GM19328 (cell line): ENCODE data around the gene MYO9A.
"Not testable (repeated sequence)": the region's sequence is repeated elsewhere in the genome, so short reads cannot be mapped to it uniquely, and the experiment has no call there.

ENCODE experiments used
- ATAC-seq: cut with Tn5 transposase; IDR thresholded peaks from one replicate; pipeline ENCODE4 v1.9.1; 2021; ENCODE audit warnings: mild to moderate bottlenecking, moderate library complexity; ENCODE audit not compliant: unreplicated experiment

MYO9A gene

GRCh38 chr15:71889947-71890346 is 228.0 kb downstream of the MYO9A start:
- ATAC-seq = no peak

GRCh38 chr15:71889385-71889784 is 228.6 kb downstream of the MYO9A start:
- no peak for ATAC-seq

GRCh38 chr15:71888797-71889196 is 229.2 kb downstream of the MYO9A start:
- ATAC-seq = no peak

- no peak for ATAC-seq
Measured at GRCh38 chr15:71885390-71885789, 232.6 kb downstream of the MYO9A start.

- no peak for ATAC-seq
Measured at GRCh38 chr15:71883447-71883846, 234.5 kb downstream of the MYO9A start.

GRCh38 chr15:71880276-71880675 is 237.7 kb downstream of the MYO9A start:
- no peak for ATAC-seq

- no peak for ATAC-seq
Measured at GRCh38 chr15:71874245-71874644, 243.7 kb downstream of the MYO9A start.

GRCh38 chr15:71858232-71858631 is 259.7 kb downstream of the MYO9A start:
- ATAC-seq = not testable (repeated sequence)

GRCh38 chr15:71853543-71853942 is 264.4 kb downstream of the MYO9A start:
- ATAC-seq = no peak

GRCh38 chr15:71844916-71845315 is 273.0 kb downstream of the MYO9A start:
- no peak for ATAC-seq

GRCh38 chr15:71841563-71841962 is 276.4 kb downstream of the MYO9A start:
- ATAC-seq = no peak

- ATAC-seq = no peak
Measured at GRCh38 chr15:71830981-71831380, 287.0 kb downstream of the MYO9A start.

- no peak for ATAC-seq
Measured at GRCh38 chr15:71826196-71826595, 291.8 kb downstream of the MYO9A start.

- ATAC-seq = no peak
Measured at GRCh38 chr15:71825021-71825730, 292.8 kb downstream of the MYO9A start.

GRCh38 chr15:71823801-71824200 is 294.1 kb downstream of the MYO9A start:
- ATAC-seq = no peak

GRCh38 chr15:71822890-71823630 is 294.9 kb downstream of the MYO9A start:
- ATAC-seq = no peak

GRCh38 chr15:71821547-71822129 is 296.3 kb downstream of the MYO9A start:
- no peak for ATAC-seq

GRCh38 chr15:71820127-71820526 is 297.8 kb downstream of the MYO9A start:
- ATAC-seq = no peak

- no peak for ATAC-seq
Measured at GRCh38 chr15:71817351-71817750, 300.6 kb downstream of the MYO9A start.

GRCh38 chr15:71815301-71815700 is 302.6 kb downstream of the MYO9A start:
- ATAC-seq = no peak

- no peak for ATAC-seq
Measured at GRCh38 chr15:71813723-71814470, 304.1 kb downstream of the MYO9A start.
